ENCODE measurements around the gene TRPM1. TPM values are rescaled to one million over a fixed set of nuclear protein-coding genes. Genes with fewer than 3 reads are reported as not detected.
A peak's percentile ranks its signal among the peaks of the same experiment; 100 is the strongest.

Gene TRPM1
- total RNA-seq, 4 donors from 2014 or later, result not detected

GRCh38 chr15:30991255-30992235, 110.0 kb downstream of the TRPM1 start, which contains the start of gene MTMR10:
Gene MTMR10, minus strand, starts transcription at chr15:30991628. Its CDS starts 122 bp downstream, at chr15:30991506.
- peak in 2 of 4 experiments; percentile 11 to 23 for TF ChIP-seq CTCF (IDR thresholded peaks at IDR 0.05)
- TF ChIP-seq POLR2A (IDR thresholded peaks at IDR 0.05), result peak; percentile 90 to 93
- TF ChIP-seq POLR2AphosphoS5 (IDR thresholded peaks at IDR 0.05), result peak; percentile 42
- TF ChIP-seq EP300 (IDR thresholded peaks at IDR 0.05), result no peak
- Histone ChIP-seq H3K4me3 (peak within 1 kb of the TSS; percentile 59 to 70), H3K9me3 (no peaks in the 10 kb centered on the region), H3K36me3 (peaks cover 0 to 7% of the 10 kb centered on the region in 2 donors), H3K4me1 (peaks cover 0 to 44% (median 17%) of the 10 kb centered on the region in 3 donors), H3K27ac (peak within 1 kb of the TSS; percentile 60 to 95 (median 90)), H3K27me3 (no peaks in the 10 kb centered on the region)
- 0% methylated on average over 2 to 5 of the region's 114 CpGs for WGBS, 2 donors (ENCODE audit: low coverage in 1 of 2)
- ATAC-seq, result peak; percentile 96

DNA sequence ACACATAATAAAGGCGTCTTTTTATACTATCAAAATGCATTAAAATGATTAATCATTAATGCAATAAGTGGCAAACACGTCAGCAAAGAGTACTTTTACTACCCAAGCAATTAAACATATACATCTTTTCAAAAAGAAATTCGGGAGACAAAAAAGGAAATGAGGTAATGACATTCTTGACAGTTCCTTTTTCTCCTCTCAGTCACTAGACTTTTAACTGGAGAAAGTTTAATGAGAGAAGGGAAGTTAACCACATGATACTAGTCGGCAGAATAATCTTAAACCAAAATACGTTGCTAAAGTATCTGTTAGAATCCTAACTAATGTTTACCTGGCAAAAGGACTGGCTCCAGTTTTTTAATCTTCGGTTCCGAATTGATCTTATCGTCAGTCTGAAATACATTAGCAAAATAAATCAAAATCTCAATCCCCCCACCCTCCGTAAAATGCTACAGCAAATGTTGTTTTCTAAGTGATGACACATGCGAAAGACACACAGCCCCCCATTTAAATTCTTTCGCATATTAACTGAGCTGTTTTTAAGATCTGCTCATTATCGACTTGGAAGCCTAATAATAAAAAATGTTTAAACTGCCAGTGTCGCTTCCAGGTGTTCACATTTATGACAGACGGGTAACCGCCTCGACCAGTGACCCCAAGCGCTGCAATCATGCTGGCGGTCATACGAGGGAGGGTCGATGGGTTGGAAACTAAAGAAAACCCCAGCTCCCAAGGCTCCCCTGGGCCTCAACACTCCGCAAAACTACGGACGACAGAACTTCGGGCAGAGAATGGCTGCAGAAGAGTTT, 110.9 kb downstream of the TRPM1 start:
- H3K27me3 ChIP-seq, result no peaks in the 10 kb centered on the region
- no peak for ATAC-seq
- H3K27ac ChIP-seq, result peak overlapping the region; percentile 60 to 95 (median 90)
- peaks cover 0 to 16% of the 10 kb centered on the region in 2 donors for H3K36me3 ChIP-seq
- TF ChIP-seq CTCF (IDR thresholded peaks at IDR 0.05) (no peak), POLR2A (IDR thresholded peaks at IDR 0.05) (no peak), EP300 (IDR thresholded peaks at IDR 0.05) (no peak), POLR2AphosphoS5 (IDR thresholded peaks at IDR 0.05) (no peak)
- no peaks in the 10 kb centered on the region for H3K9me3 ChIP-seq
- peak overlapping the region; percentile 59 to 70 for H3K4me3 ChIP-seq
- H3K4me1 ChIP-seq, result peaks cover under 1 to 50% (median 22%) of the 10 kb centered on the region in 3 donors
- WGBS, 2 donors (ENCODE audit: low coverage in 1 of 2), result 2 to 3% methylated on average over 15 to 22 of the region's 24 CpGs

GRCh38 chr15:30990036-30990435, 111.5 kb downstream of the TRPM1 start:
- 42 to 75% methylated on average over 2 of the region's 2 CpGs for WGBS, 2 donors (ENCODE audit: low coverage in 1 of 2)
- H3K4me1 ChIP-seq, result peaks cover 6 to 56% (median 28%) of the 10 kb centered on the region in 3 donors
- peak overlapping the region; percentile 59 to 70 for H3K4me3 ChIP-seq
- TF ChIP-seq CTCF (IDR thresholded peaks at IDR 0.05), result no peak
- TF ChIP-seq EP300 (IDR thresholded peaks at IDR 0.05), result no peak
- no peak for TF ChIP-seq POLR2A (IDR thresholded peaks at IDR 0.05)
- no peak for TF ChIP-seq POLR2AphosphoS5 (IDR thresholded peaks at IDR 0.05)
- H3K9me3 ChIP-seq, result no peaks in the 10 kb centered on the region
- H3K36me3 ChIP-seq, result peaks cover 0 to 18% of the 10 kb centered on the region in 2 donors
- no peaks in the 10 kb centered on the region for H3K27me3 ChIP-seq
- H3K27ac ChIP-seq, result peak overlapping the region in 1 of 4 donors; percentile 95
- ATAC-seq, result no peak

DNA sequence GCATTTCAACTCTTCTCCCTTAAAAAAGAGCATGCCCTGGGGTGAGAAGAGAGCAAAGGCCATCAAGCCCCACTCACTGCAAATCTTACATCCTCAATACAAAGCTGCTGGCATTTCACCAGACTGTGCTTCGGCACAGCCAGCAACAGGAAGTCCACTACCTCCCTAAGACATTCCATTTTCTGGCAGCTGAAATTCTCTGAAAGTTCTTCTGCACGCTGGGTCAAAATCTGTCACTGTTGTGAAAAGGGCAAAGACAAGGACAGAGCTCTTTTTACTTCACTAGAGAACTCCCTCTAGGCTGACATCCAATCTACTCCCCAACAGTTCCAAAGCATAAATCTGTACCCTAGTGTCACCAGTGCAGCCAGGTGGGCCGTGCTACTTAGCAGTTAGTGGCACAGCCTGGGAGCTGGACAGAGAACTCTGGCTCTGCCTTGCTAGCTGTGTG, 116.4 kb downstream of the TRPM1 start:
- Histone ChIP-seq H3K4me1 (peaks cover 6 to 87% (median 34%) of the 10 kb centered on the region in 3 donors), H3K27ac (peak overlapping the region in 3 of 4 donors; percentile 34 to 53 (median 48)), H3K9me3 (no peaks in the 10 kb centered on the region), H3K27me3 (no peaks in the 10 kb centered on the region), H3K36me3 (peaks cover 0 to 35% of the 10 kb centered on the region in 2 donors), H3K4me3 (no peak overlapping the region)
- 7% methylated on average over 2 of the region's 3 CpGs; no CpG with 5 or more reads in 1 of the 2 donors for WGBS, 2 donors (ENCODE audit: low coverage in 1 of 2)
- no peak for TF ChIP-seq POLR2AphosphoS5 (IDR thresholded peaks at IDR 0.05)
- no peak for TF ChIP-seq EP300 (IDR thresholded peaks at IDR 0.05)
- no peak for TF ChIP-seq CTCF (IDR thresholded peaks at IDR 0.05)
- no peak for TF ChIP-seq POLR2A (IDR thresholded peaks at IDR 0.05)
- ATAC-seq, result no peak

Data from gastroesophageal sphincter (tissue), 4 donors.